GM18498 (cell line): ENCODE data around the gene GTF2I.
"Not testable (repeated sequence)": the region's sequence is repeated elsewhere in the genome, so short reads cannot be mapped to it uniquely, and the experiment has no call there.

Experiments used
- ATAC-seq: cut with Tn5 transposase; IDR thresholded peaks from one replicate; pipeline ENCODE4 v1.9.1; 2021; ENCODE audit warnings: mild to moderate bottlenecking, moderate library complexity; ENCODE audit not compliant: unreplicated experiment

GTF2I gene

GRCh38 chr7:74773760-74774750, 116.5 kb downstream of the GTF2I start, which contains the start of gene NCF1:
NCF1 (plus strand) TSS chr7:74774011; CDS start chr7:74774032, 21 bp downstream.
- peak; percentile 86 for ATAC-seq

DNA sequence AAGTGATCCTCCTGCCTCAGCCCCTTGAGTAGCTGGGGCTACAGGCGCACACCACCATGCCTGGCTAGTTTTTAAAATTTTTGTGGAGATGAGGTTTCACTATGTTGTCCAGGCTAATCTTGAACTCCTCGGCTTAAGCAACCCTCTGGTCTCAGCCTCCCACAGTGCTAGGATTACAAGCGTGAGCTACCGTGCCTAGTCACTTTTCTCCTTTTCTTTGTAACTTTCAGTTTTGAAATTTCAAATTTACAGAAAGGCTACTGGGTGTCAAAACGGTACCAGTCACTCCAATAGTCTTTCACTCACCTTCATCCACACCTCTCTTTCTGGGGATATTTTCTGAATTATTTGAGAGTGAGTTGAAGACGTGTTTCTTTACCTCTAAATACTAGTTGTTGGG, 117.6 kb downstream of the GTF2I start:
- ATAC-seq = not testable (repeated sequence)

- not testable (repeated sequence) for ATAC-seq
Observed at GRCh38 chr7:74779053-74779452, 121.5 kb downstream of the GTF2I start.

DNA sequence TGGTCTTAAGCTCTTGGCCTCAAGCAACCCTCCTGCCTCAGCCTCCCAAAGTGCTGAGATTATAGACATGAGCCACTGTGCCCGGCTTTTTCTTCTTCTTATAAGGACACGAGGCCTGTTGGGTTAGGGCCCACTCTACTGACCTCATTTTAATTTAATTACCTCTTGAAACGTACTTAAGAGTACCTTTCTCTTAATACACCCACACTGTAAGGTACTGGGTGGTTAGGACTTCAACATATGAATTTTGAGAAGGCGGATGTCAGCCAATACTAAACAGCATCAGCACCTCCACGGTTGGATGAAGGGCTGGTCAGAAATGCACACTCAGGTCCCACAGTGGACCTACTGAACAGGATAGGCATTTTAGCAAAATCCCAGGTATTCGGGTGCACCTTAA, 124.2 kb downstream of the GTF2I start:
- not testable (repeated sequence) for ATAC-seq

DNA sequence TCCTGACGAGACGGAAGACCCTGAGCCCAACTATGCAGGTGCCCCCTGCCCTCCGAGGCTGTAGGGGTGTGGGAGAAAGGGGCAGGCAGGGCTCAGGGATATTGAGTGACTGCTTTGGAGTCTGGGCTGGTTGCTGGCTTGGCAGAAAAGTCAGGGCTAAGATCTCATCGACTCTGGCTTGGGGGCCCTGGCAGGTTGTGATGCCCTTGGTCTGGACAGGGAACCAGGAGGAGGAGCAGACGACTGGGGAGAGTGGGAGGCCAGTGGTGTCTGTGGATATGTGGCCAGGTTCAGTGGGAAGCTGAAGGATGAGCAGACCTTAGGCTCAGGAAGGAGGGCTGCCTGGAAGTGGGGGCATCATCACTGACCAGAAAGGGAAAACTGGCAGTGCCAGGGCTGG, 126.1 kb downstream of the GTF2I start:
- not testable (repeated sequence) for ATAC-seq

DNA sequence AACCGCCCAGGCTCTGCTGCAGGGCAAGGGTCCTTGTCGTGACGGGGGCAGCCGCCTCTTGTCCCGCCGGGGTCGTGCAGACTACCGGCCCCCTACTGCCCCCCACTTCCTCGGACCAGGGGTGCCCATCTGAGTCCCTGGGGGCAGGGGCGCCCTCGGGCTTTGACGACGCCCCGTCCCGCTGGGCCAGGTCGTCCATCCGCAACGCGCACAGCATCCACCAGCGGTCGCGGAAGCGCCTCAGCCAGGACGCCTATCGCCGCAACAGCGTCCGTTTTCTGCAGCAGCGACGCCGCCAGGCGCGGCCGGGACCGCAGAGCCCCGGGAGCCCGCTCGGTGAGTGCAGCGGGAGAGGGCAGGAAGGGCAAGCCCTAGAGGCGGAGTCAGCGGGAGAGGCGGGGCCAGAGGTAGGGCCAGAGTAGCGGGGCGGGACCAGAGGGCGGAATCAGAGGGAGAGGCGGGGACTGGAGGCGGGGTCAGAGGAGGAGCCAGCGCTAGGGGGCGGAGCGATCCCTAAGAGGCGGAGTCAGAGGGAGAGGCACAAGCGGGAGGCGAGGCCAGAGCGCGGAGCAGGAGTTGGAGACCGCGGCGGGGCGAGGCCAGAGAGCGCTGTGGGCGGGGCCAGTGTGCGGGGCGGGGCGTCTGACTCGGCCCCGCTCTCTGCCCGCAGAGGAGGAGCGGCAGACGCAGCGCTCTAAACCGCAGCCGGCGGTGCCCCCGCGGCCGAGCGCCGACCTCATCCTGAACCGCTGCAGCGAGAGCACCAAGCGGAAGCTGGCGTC, 131.0 kb downstream of the GTF2I start:
- ATAC-seq = peak; percentile 92

- ATAC-seq = not testable (repeated sequence)
Observed at GRCh38 chr7:74789200-74789736, 131.8 kb downstream of the GTF2I start.

DNA sequence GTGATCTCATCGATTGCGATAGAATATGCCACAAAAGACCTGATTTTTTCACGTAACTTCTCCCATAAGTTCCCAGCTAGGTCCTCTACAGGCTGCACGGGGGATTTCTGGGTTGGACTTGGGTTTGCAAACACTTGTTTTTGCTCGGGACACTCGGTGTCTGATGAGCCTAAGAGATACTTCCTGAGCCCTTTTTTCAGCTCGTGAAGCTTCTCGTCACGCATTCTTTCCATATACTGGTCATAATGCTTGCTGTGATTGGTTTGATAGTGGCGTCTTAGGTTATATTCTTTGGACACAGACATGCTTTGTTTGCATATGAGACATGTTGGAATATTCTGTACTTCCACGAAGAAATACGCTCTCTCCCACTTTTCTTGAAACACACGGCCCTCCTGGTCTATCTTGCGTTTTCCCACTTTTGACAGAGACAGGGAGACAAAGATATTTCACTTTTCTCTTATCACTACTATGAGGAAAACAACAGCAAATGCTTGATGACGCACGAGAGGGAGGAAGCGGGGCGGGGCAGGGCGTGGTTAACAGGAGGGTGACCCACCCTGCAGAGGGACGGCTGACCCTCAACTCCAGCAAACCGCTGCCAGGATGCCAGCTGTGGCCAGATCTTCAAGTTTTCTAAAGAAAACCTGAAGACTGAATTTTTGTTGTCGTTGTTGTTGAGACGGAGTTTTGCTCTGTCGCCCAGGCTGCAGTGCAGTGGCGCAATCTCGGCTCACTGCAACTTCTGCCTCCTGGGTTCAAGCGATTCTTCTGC, 140.5 kb downstream of the GTF2I start:
- ATAC-seq = not testable (repeated sequence)

DNA sequence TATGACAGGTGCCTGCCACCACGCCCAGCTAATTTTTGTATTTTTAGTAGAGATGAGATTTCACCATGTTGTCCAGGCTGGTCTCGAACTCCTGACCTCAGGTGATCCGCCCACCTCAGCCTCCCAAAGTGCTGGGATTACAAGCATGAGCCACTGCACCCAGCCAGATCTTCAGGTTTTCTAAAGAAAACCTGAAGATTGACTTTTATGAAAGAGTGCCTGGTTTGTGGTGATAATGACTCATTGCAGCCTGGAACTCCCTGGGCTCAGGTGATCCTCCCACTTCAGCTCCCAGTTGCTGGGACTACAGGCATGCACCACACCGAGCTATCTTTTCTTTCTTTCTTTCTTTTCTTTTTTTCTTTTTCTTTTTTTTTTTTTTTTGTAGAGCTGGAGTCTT, 141.1 kb downstream of the GTF2I start:
- ATAC-seq = not testable (repeated sequence)
